Prostate gland (tissue), 2 donors: ENCODE results near the gene ABHD16A. TPM values are rescaled to one million over a fixed set of nuclear protein-coding genes. Genes with fewer than 3 reads are reported as not detected.
A peak's percentile ranks its signal among the peaks of the same experiment; 100 is the strongest.

Source experiments
- DNase-seq: peaks from one replicate; pipeline ENCODE4 v3.0.0-alpha.2; 2019; ENCODE audit warnings: low spot score
- H3K27ac ChIP-seq, 2 donors: fragments of 200-600 bp; sonication (generic); 2 replicates each; pipeline ENCODE4 v1.5.1; 2017 to 2019
- H3K27me3 ChIP-seq: fragments of 200-600 bp; sonication (generic); replicated peaks from 2 replicates; pipeline ENCODE4 v1.5.1; 2019; ENCODE audit not compliant: insufficient read depth
- H3K36me3 ChIP-seq, 2 donors: fragments of 200-600 bp; sonication (generic); 1 replicate in 1 of 2; 2 replicates in 1 of 2; pipeline versions ENCODE4 v1.5.1 to v1.8.1; 2017 to 2019
- H3K4me1 ChIP-seq: fragments of 200-600 bp; sonication (generic); replicated peaks from 2 replicates; pipeline ENCODE4 v1.5.1; 2019
- H3K4me3 ChIP-seq, 2 donors: fragments of 200-600 bp; sonication (generic); 2 replicates each; pipeline ENCODE4 v1.5.1; 2017 to 2019
- H3K9me3 ChIP-seq: fragments of 200-600 bp; sonication (generic); 2 replicates; pipeline ENCODE4 v1.5.1; 2017
- POLR2A ChIP-seq: fragments of 450-650 bp; IDR thresholded peaks from one replicate; pipeline ENCODE4 v1.6.1; 2016; ENCODE audit warnings: antibody characterized with exemption, mild to moderate bottlenecking
- POLR2AphosphoS5 ChIP-seq: sonication (generic); formaldehyde crosslinking; IDR thresholded peaks from one replicate; pipeline ENCODE4 v1.6.1; 2017; ENCODE audit warnings: antibody characterized with exemption
- WGBS: methylation state at CpG from one replicate; pipeline ENCODE4 v1.1.5; 2018; 5-methylcytosine and 5-hydroxymethylcytosine counted together
- intact Hi-C: fragments of 100-400 bp; cut with DNase I; formaldehyde crosslinking; loops from one replicate; pipeline ENCODE4 v1.14.2; 2022
- total RNA-seq, 2 donors: library from RNA; depleted of rRNA; stranded (reverse); fragments of >200 nt; gene quantifications; one replicate each; pipeline ENCODE4 v1.1.0, GENCODE V29; 2016
- TF ChIP-seq, protein P1 (sequence below), 4 experiments: fragments of 200-600 bp in 2 of 4; fragments of 450-650 bp in 2 of 4; sonication (generic) in 2 of 4; IDR thresholded peaks; 1 replicate in 3 of 4; 2 replicates in 1 of 4; pipeline ENCODE4 v1.5.1; 2016 to 2019; ENCODE audit warnings: antibody characterized with exemption in 4 of 4, mild to moderate bottlenecking in 2 of 4, moderate library complexity in 2 of 4

ABHD16A gene
- total RNA-seq, 2 donors from 2014 or later: 78.1 to 83.6 TPM

DNA sequence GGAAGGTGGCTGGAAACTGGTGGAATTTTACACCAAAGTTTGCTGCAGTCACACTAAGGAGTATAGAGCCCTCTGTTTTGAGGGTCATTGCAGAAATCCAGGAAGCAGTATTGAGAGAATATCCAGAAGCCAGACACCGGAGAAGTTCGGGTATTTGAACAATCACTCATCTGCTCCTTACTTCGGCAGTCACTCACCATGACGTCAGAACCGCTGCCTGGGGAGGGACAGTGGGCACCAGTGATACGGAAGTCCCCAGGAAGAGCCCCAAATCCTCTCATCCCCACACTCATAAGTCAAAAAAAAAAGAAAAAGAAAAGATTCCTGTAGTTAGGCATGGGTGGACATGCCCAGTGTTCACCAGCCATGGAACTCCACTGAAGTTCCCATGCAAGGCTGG, 26.2 kb downstream of the ABHD16A start:
- no peak overlapping the region for H3K4me3 ChIP-seq
- no peak for TF ChIP-seq POLR2A
- TF ChIP-seq, protein P1, sequence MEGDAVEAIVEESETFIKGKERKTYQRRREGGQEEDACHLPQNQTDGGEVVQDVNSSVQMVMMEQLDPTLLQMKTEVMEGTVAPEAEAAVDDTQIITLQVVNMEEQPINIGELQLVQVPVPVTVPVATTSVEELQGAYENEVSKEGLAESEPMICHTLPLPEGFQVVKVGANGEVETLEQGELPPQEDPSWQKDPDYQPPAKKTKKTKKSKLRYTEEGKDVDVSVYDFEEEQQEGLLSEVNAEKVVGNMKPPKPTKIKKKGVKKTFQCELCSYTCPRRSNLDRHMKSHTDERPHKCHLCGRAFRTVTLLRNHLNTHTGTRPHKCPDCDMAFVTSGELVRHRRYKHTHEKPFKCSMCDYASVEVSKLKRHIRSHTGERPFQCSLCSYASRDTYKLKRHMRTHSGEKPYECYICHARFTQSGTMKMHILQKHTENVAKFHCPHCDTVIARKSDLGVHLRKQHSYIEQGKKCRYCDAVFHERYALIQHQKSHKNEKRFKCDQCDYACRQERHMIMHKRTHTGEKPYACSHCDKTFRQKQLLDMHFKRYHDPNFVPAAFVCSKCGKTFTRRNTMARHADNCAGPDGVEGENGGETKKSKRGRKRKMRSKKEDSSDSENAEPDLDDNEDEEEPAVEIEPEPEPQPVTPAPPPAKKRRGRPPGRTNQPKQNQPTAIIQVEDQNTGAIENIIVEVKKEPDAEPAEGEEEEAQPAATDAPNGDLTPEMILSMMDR (IDR thresholded peaks at IDR 0.05): no peak
- TF ChIP-seq POLR2AphosphoS5: no peak
- H3K27ac ChIP-seq: no peak overlapping the region
- WGBS: 68% methylated on average over 6 of the region's 6 CpGs
- H3K27me3 ChIP-seq: no peaks in the 10 kb centered on the region
- H3K36me3 ChIP-seq: no peaks in the 10 kb centered on the region
- H3K9me3 ChIP-seq: no peaks in the 10 kb centered on the region
- intact Hi-C loops: no loop called here
- no peak for DNase-seq
- H3K4me1 ChIP-seq: peaks cover 4% of the 10 kb centered on the region

DNA sequence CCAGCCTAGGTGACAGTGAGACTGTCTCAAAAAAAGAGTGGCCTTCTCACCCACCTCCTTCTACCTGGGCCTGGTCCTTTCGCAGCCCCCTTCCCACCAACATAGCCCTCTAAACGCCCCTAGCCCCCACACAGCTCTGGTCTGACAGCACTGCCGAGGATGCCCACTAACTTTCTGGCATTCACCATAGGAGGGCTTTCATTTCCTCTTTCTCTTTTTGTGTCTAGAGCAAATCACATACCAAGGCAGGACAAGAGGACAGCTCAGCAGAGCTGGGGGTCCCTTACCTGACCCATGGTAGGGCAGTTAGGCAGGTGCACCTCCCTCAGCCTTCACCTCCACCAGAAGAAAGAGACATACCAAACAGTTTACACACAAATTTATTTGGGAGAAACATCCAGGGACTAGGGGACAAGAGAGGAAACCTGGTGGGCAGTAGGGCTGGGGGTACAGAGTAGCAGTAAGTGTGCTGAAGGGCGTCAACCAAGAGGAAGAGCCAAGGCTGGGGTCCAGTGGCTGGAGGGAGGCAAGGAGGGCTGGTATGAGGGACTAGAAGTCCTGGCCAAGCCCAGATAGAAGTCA, 26.7 kb downstream of the ABHD16A start:
- no peak for DNase-seq
- Histone ChIP-seq H3K4me3 (no peak overlapping the region), H3K4me1 (peaks cover 4% of the 10 kb centered on the region), H3K27ac (no peak overlapping the region), H3K27me3 (no peaks in the 10 kb centered on the region), H3K36me3 (no peaks in the 10 kb centered on the region), H3K9me3 (no peaks in the 10 kb centered on the region)
- WGBS: 80% methylated on average over 4 of the region's 4 CpGs
- intact Hi-C loops: no loop called here
- no peak for TF ChIP-seq POLR2AphosphoS5

DNA sequence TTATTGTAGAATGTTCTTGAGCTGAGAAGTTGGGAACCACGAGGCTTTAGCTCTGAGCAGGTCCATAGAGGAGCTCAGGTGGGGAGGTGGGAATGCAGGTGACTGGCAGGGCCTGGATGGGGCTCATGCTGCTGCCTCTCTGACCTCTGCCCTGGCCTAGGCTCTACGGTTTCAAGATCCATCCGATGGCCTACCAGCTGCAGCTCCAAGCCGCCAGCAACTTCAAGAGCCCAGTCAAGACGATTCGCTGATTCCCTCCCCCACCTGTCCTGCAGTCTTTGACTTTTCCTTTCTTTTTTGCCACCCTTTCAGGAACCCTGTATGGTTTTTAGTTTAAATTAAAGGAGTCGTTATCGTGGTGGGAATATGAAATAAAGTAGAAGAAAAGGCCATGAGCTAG, 33.4 kb downstream of the ABHD16A start, which contains the start of gene LY6G5B:
TSS of gene LY6G5B (plus strand) at position 301 of the 400 bp plus-strand sequence. CDS start 975 bp downstream, outside the sequence.
- Histone ChIP-seq H3K4me3 (no peak within 1 kb of the TSS), H3K9me3 (no peaks in the 10 kb centered on the region), H3K27me3 (no peaks in the 10 kb centered on the region), H3K27ac (no peak within 1 kb of the TSS), H3K36me3 (peaks cover 15 to 19% of the 10 kb centered on the region in 2 donors), H3K4me1 (peaks cover 9% of the 10 kb centered on the region)
- TF ChIP-seq POLR2AphosphoS5: no peak
- TF ChIP-seq POLR2A: no peak
- TF ChIP-seq, protein P1 (IDR thresholded peaks at IDR 0.05): no peak
- WGBS: 84% methylated on average over 8 of the region's 8 CpGs
- intact Hi-C loops: no loop called here
- no peak for DNase-seq

DNA sequence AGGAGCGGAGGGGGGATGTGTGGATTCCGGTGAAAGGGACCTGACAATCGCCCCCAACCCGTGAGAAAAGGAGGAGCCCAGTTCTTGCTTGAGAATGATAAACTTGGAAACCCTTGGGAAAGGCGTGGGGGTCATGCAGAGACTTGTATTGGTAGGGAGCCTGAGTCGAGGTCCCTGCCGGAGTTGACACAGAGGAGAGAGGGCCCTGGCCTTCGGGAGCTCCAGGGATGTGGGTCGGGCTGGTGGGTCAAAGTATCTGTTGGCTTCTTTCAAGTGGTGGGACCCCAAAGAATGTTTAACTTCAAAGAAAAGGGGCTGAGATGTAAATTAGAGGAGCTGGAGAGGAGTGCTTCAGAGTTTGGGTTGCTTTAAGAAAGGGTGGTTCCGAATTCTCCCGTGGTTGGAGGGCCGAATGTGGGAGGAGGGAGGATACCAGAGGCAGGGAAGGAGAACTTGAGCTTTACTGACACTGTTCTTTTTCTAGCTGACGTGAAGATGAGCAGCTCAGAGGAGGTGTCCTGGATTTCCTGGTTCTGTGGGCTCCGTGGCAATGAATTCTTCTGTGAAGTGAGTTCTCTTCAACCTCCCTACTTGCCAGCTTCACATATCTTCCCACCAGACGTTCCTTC, 36.7 kb downstream of the ABHD16A start:
- WGBS: 2% methylated on average over 15 of the region's 15 CpGs
- Histone ChIP-seq H3K4me1 (peaks cover 17% of the 10 kb centered on the region), H3K9me3 (no peaks in the 10 kb centered on the region), H3K27ac (peak overlapping the region; percentile 94 to 96), H3K27me3 (no peaks in the 10 kb centered on the region), H3K4me3 (peak overlapping the region; percentile 65 to 92), H3K36me3 (peaks cover 15 to 19% of the 10 kb centered on the region in 2 donors)
- DNase-seq: no peak
- TF ChIP-seq POLR2A: no peak
- TF ChIP-seq, protein P1 (IDR thresholded peaks at IDR 0.05): no peak
- TF ChIP-seq POLR2AphosphoS5: no peak
- intact Hi-C loops: no loop called here

DNA sequence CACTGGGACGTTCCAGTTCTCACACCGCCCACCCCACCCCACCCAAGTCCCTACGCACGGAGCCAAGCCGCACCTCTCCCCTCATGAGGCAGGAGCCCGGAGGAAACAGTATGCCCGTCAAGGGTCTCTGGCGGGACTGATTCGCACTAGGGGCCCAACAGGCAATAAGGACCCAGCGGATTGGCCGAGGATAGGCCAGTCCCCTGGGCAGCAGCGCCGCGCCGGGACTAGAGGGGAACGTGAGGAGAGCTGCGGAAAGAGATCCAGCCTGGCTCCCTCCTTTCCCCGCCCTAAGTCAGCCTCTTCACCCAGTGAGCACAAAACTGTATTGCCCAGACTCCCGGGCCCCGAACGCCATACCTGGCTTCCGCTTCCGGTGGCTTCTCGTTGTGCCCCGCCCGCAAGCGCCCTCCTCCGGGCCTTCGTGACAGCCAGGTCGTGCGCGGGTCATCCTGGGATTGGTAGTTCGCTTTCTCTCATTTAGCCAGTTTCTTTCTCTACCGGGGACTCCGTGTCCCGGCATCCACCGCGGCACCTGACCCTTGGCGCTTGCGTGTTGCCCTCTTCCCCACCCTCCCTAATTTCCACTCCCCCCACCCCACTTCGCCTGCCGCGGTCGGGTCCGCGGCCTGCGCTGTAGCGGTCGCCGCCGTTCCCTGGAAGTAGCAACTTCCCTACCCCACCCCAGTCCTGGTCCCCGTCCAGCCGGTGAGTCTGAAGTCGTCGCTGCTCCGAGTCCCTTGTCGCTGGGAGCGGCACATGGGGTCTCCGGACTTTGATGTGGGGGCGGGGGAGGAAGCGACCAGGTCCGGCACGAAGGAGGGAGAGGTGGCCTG, 37.4 kb downstream of the ABHD16A start, which contains the start of gene CSNK2B:
TSS of gene CSNK2B (plus strand) at position 580 of the 836 bp plus-strand sequence. CDS start 752 bp downstream, outside the sequence.
- H3K4me1 ChIP-seq: peaks cover 17% of the 10 kb centered on the region

More for the DNA sequence above, 37.4 kb downstream of the ABHD16A start, which contains the start of gene CSNK2B:
- TF ChIP-seq, protein P1 (IDR thresholded peaks at IDR 0.05): peak in 2 of 4 experiments; percentile 19 to 21
- peak; percentile 98 for TF ChIP-seq POLR2AphosphoS5
- TF ChIP-seq POLR2A: peak; percentile 76
- no peaks in the 10 kb centered on the region for H3K27me3 ChIP-seq
- intact Hi-C loops: no loop called here
- peak within 1 kb of the TSS; percentile 65 to 92 for H3K4me3 ChIP-seq
- peak within 1 kb of the TSS; percentile 94 to 96 for H3K27ac ChIP-seq
- under 1% methylated on average over 60 of the region's 63 CpGs for WGBS
- peak; percentile 98 for DNase-seq
- H3K9me3 ChIP-seq: no peaks in the 10 kb centered on the region
- H3K36me3 ChIP-seq: peaks cover 15 to 19% of the 10 kb centered on the region in 2 donors
